ENCODE data around the gene FUBP1.

- TF ChIP-seq CTCF (IDR thresholded peaks at IDR 0.05 in 4 of 5, conservative IDR thresholded peaks at IDR 0.05 in 1 of 5) (no peak), POLR2A (IDR thresholded peaks at IDR 0.05) (no peak)
These were observed 32.2 kb upstream of the FUBP1 start for GRCh38 chr1:78011050-78011449.
